Left ventricle myocardium inferior (tissue), 1 donor: ENCODE measurements around the gene SERINC5. TPM values are rescaled to one million over a fixed set of nuclear protein-coding genes. Genes with fewer than 3 reads are reported as not detected.
A peak's percentile ranks its signal among the peaks of the same experiment; 100 is the strongest.

Source experiments
- DNase-seq: peaks from one replicate; pipeline ENCODE4 v3.0.0-alpha.2; 2020
- H3K27ac ChIP-seq: fragments of 200-600 bp; replicated peaks from 2 replicates; pipeline ENCODE4 v1.8.0; 2021
- H3K27me3 ChIP-seq: fragments of 200-600 bp; 2 replicates; pipeline ENCODE4 v1.8.0; 2021; ENCODE audit warnings: low read depth
- H3K36me3 ChIP-seq: fragments of 200-600 bp; 2 replicates; pipeline ENCODE4 v1.8.0; 2021
- H3K4me1 ChIP-seq: fragments of 200-600 bp; 2 replicates; pipeline ENCODE4 v1.8.0; 2021
- H3K4me3 ChIP-seq: fragments of 200-600 bp; 2 replicates; pipeline ENCODE4 v1.8.0; 2021; ENCODE audit warnings: mild to moderate bottlenecking, moderate library complexity
- H3K9me3 ChIP-seq: fragments of 200-600 bp; replicated peaks from 2 replicates; pipeline ENCODE4 v1.8.0; 2021
- intact Hi-C: fragments of 100-400 bp; cut with micrococcal nuclease; formaldehyde crosslinking; loops from one replicate; pipeline ENCODE4 v1.11.0; 2022
- total RNA-seq: library from RNA; stranded (reverse); fragmentation: NEBNext Ultra II Directional; extraction: Animal tissue kit (Norgen Biotek cat#: 25700); gene quantifications from one replicate; pipeline ENCODE4 v1.2.1, GENCODE V29; 2021
- TF ChIP-seq, protein P1 (sequence below): fragments of 200-600 bp; IDR thresholded peaks from 2 replicates; pipeline ENCODE4 v1.8.0; 2021; ENCODE audit warnings: antibody characterized with exemption, mild to moderate bottlenecking, borderline replicate concordance
- donor health status: DM: no; HTN: yes; CAD: no; lungs with severe emphysema.

SERINC5 gene
- total RNA-seq, 1 donor from 2014 or later: 12.2 TPM

DNA sequence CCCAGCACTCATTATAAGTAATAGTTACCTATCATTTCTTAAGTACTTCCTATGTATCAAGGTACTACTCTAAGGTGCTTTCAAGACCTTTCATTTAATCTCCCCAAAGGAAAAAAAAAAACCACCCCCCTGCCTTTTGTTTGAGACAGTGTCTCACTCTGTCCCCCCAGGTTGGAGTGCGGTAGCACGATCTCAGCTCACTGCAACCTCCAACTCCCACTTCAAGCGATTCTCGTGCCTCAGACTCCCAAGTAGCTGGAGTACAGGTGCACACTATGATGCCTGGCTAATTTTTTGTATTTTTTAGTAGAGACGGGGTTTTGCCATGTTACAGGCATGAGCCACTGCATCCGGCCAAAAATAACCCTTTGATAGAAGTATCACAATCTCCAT lies 29.9 kb downstream of the SERINC5 start:
- no peak for DNase-seq
- intact Hi-C loops: no loop called here
- Histone ChIP-seq H3K9me3 (no peaks in the 10 kb centered on the region), H3K27ac (no peak overlapping the region), H3K36me3 (no peaks in the 10 kb centered on the region), H3K27me3 (no peaks in the 10 kb centered on the region), H3K4me3 (no peak overlapping the region), H3K4me1 (peaks cover 19% of the 10 kb centered on the region)
- TF ChIP-seq, protein P1, sequence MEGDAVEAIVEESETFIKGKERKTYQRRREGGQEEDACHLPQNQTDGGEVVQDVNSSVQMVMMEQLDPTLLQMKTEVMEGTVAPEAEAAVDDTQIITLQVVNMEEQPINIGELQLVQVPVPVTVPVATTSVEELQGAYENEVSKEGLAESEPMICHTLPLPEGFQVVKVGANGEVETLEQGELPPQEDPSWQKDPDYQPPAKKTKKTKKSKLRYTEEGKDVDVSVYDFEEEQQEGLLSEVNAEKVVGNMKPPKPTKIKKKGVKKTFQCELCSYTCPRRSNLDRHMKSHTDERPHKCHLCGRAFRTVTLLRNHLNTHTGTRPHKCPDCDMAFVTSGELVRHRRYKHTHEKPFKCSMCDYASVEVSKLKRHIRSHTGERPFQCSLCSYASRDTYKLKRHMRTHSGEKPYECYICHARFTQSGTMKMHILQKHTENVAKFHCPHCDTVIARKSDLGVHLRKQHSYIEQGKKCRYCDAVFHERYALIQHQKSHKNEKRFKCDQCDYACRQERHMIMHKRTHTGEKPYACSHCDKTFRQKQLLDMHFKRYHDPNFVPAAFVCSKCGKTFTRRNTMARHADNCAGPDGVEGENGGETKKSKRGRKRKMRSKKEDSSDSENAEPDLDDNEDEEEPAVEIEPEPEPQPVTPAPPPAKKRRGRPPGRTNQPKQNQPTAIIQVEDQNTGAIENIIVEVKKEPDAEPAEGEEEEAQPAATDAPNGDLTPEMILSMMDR: no peak

GRCh38 chr5:80225189-80225933 lies 30.5 kb downstream of the SERINC5 start:
- Histone ChIP-seq H3K27me3 (no peaks in the 10 kb centered on the region), H3K4me1 (peaks cover 23% of the 10 kb centered on the region), H3K4me3 (no peak overlapping the region), H3K36me3 (no peaks in the 10 kb centered on the region), H3K27ac (no peak overlapping the region), H3K9me3 (no peaks in the 10 kb centered on the region)
- intact Hi-C loops: no loop called here
- DNase-seq: no peak
- TF ChIP-seq, protein P1: no peak

DNA sequence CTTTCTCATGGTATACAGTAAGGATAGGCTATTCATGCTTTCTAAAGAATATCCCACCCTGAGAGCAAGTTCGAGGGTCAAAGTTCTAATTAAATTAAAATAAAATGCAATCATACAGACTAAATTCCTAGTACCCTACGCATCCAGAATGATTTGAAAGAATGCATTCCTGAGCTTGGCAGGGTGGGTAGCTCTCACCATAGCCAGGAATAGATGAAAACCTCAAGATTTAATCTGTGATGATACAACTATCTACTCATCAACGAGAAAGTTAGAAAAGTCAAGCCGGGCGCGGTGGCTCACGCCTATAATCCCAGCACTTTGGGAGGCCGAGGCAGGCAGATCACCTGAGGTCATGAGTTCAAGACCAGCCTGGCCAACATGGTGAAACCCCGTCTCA lies 32.3 kb downstream of the SERINC5 start:
- H3K4me1 ChIP-seq: peaks cover 32% of the 10 kb centered on the region
- no peak for DNase-seq
- no peak overlapping the region for H3K4me3 ChIP-seq
- H3K9me3 ChIP-seq: no peaks in the 10 kb centered on the region
- intact Hi-C loops: no loop called here
- H3K27ac ChIP-seq: no peak overlapping the region
- no peaks in the 10 kb centered on the region for H3K27me3 ChIP-seq
- no peaks in the 10 kb centered on the region for H3K36me3 ChIP-seq
- TF ChIP-seq, protein P1: no peak

DNA sequence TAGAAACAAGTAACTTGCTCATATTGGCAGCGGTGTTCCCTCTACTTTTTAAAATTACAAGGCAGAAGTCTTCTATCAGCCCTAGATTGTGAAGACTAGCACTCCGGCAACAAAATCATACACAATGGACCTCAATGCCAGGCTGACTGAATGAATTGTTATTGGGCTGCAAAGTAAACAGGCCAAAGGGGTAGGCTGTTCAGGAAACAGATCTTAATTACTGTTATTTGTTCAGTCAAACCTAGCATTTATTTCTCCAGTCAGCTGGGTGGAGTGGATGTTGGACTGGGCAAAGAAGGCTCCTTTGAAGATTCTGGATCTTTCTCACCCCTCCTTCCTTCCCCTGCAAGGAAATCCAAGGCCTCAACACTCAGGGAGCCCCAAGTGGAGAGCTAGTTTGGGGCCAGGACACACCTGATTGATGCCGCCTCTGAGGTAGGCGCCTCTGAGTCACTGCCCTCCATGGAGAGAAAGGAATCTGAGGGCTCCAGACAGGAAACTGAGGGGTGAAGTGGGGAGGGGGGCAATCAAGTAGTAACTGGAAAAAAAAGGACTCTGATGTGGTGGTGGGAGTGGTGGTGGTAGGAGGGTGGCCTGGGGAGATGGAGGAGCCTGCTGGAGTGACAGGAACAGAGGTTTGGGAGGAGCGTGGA lies 35.5 kb downstream of the SERINC5 start:
- H3K4me3 ChIP-seq: no peak overlapping the region
- no peak for DNase-seq
- intact Hi-C loops: no loop called here
- H3K27me3 ChIP-seq: no peaks in the 10 kb centered on the region
- TF ChIP-seq, protein P1: no peak
- no peaks in the 10 kb centered on the region for H3K36me3 ChIP-seq
- H3K4me1 ChIP-seq: peaks cover 55% of the 10 kb centered on the region
- H3K9me3 ChIP-seq: no peaks in the 10 kb centered on the region
- no peak overlapping the region for H3K27ac ChIP-seq

DNA sequence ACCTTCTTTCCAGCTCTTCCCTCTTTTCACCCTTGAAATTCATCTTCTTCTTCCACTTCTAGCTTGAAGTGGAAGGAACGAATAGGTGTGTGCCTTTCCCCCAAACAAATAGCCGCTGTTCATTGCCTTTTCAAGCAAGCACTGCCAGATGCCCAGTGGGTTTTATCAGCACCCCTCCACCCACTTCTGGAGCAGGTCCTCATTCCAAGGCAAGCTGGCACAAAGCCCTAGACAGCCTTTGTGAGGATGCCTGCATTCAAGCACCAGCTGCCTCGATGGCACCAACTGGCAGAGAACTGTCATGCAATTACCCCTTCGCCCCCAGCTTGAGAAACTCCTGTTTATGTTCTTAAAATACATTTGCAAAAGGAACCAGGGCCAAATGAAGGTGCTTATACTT lies 36.5 kb downstream of the SERINC5 start:
- Histone ChIP-seq H3K27ac (peak overlapping the region; percentile 41), H3K36me3 (no peaks in the 10 kb centered on the region), H3K27me3 (no peaks in the 10 kb centered on the region), H3K4me1 (peaks cover 54% of the 10 kb centered on the region), H3K4me3 (no peak overlapping the region), H3K9me3 (no peaks in the 10 kb centered on the region)
- intact Hi-C loops: no loop called here
- DNase-seq: no peak
- TF ChIP-seq, protein P1: no peak
